Neutrophil (primary cell): ENCODE results near the gene AATK.
"Not testable (repeated sequence)": the region's sequence is repeated elsewhere in the genome, so short reads cannot be mapped to it uniquely, and the experiment has no call there.

Experiments used
- H3K27ac ChIP-seq: fragments of 200-600 bp; sonication (generic); 2 replicates; pipeline ENCODE4 v1.5.1; 2016; ENCODE audit warnings: mild to moderate bottlenecking, moderate library complexity
- H3K27me3 ChIP-seq: fragments of 200-600 bp; sonication (generic); 2 replicates; pipeline ENCODE4 v1.6.0; 2016; ENCODE audit warnings: mild to moderate bottlenecking
- H3K36me3 ChIP-seq: fragments of 200-600 bp; sonication (generic); 2 replicates; pipeline ENCODE4 v1.5.1; 2017
- H3K4me1 ChIP-seq, 2 experiments: fragments of 200-600 bp in 1 of 2; sonication (generic) in 1 of 2; 1 replicate in 1 of 2; 2 replicates in 1 of 2; pipeline versions ENCODE4 v1.5.1 to v1.6.1; 2013 to 2016; ENCODE audit warnings: low read depth in 1 of 2, low read length in 1 of 2, mild to moderate bottlenecking in 1 of 2, moderate library complexity in 1 of 2; ENCODE audit not compliant: control insufficient read depth in 1 of 2, insufficient read depth in 1 of 2
- H3K4me3 ChIP-seq, 2 experiments: fragments of 200-600 bp in 1 of 2; sonication (generic) in 1 of 2; 1 replicate in 1 of 2; 2 replicates in 1 of 2; pipeline ENCODE4 v1.5.1; 2013 to 2016; ENCODE audit warnings: low read depth in 1 of 2, low read length in 1 of 2, mild to moderate bottlenecking in 1 of 2, moderate library complexity in 1 of 2
- H3K9me3 ChIP-seq: fragments of 200-600 bp; sonication (generic); 2 replicates; pipeline ENCODE4 v1.5.1; 2016
- TF ChIP-seq, protein P1 (sequence below): fragments of 200-600 bp; sonication (generic); IDR thresholded peaks from 2 replicates; pipeline ENCODE4 v1.5.1; 2016; ENCODE audit warnings: antibody characterized with exemption

AATK gene

DNA sequence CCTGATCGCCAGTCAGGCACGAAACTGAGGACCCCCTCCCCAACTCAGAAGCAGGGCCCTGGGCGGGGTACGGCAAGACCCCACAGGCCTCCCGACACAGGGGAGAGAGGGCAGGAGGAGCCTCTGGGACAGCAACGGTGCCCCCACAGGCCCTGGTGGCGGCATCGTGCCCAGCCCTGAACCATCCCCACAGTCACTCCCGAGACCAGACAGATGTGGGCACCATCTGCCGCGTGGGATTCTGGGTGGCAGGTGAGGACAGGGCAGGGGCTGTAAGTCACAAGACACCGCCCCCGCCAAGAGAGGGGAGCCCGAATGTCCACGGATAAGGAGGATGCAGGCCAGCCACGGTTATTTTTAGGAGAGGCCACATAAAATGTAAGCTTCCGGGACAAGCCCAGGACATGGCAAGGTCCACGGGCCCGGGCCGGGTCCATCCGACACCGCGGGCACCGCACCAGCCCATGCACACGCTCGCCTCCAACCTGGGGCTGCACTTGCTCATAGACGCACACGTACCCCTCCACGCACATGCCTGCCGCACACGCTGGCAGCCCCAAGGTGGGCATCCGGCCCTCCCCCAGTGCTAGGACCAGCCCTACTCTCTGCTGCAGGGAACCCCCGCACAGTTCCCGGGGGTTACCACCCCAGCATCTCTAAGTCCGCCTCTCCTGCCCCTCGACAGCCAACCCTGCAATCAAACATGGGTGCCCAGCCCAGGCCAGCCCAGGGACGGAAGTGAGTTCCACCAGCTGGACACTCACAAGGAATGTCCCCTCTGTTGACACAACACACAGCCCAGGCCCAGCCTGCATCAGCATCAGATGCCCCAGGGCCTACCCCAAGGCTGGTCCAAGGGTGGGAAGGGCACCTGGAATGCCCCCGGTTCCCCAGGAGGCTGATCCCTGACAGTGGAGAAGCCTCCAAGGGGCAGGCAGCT is 8.9 kb downstream of the AATK start:
- no peak overlapping the region for H3K4me3 ChIP-seq
- peaks cover 55 to 75% of the 10 kb centered on the region in 2 experiments for H3K4me1 ChIP-seq
- no peaks in the 10 kb centered on the region for H3K27me3 ChIP-seq
- TF ChIP-seq, protein P1, sequence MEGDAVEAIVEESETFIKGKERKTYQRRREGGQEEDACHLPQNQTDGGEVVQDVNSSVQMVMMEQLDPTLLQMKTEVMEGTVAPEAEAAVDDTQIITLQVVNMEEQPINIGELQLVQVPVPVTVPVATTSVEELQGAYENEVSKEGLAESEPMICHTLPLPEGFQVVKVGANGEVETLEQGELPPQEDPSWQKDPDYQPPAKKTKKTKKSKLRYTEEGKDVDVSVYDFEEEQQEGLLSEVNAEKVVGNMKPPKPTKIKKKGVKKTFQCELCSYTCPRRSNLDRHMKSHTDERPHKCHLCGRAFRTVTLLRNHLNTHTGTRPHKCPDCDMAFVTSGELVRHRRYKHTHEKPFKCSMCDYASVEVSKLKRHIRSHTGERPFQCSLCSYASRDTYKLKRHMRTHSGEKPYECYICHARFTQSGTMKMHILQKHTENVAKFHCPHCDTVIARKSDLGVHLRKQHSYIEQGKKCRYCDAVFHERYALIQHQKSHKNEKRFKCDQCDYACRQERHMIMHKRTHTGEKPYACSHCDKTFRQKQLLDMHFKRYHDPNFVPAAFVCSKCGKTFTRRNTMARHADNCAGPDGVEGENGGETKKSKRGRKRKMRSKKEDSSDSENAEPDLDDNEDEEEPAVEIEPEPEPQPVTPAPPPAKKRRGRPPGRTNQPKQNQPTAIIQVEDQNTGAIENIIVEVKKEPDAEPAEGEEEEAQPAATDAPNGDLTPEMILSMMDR, result no peak
- H3K36me3 ChIP-seq, result peaks cover 14% of the 10 kb centered on the region
- H3K27ac ChIP-seq, result peak overlapping the region; percentile 96
- no peaks in the 10 kb centered on the region for H3K9me3 ChIP-seq

DNA sequence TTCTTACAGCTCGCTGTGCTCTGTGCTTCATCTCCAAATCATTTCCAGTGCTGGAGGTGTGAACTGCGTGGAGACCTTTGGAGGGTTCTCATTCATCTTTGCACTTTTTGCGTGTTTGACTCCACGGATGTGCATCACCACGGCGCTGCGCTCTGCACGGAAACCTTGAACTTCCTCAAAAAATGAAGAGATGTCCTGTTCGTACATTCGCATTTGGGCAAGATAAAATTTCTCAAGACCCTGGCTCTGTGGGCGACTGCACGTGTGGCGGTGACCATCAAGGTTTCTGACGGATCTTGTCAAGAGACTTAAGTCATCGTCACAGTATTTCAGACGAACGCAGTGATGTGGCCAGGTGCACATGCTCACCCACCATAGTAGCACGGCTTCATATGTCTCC is 11.1 kb downstream of the AATK start:
- Histone ChIP-seq H3K4me3 (no peak overlapping the region), H3K4me1 (peaks cover 66 to 73% of the 10 kb centered on the region in 2 experiments), H3K9me3 (no peaks in the 10 kb centered on the region), H3K27me3 (no peaks in the 10 kb centered on the region), H3K36me3 (peaks cover 14% of the 10 kb centered on the region), H3K27ac (peak overlapping the region; percentile 96)
- TF ChIP-seq, protein P1, result no peak

DNA sequence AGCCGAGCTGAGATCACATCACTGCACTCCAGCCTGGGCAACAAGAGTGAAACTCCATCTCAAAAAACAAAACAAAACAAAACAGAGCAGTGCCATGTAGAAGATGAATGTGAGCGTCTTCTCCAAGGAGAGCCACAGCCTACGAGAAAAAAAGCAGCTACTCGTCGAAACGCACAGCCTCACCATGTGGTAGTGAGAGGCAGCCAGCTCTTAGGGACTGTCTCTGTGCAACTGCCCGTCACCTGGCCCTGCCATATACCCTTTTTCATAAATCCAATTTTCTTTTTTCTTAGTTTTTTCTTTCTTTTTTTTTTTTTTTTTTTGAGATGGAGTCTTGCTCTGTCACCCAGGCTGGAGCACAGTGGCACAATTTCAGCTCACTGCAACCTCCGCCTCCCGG is 12.0 kb downstream of the AATK start:
- H3K27ac ChIP-seq, result peak overlapping the region; percentile 96
- H3K4me1 ChIP-seq, result peaks cover 67 to 79% of the 10 kb centered on the region in 2 experiments
- not testable (repeated sequence) for H3K9me3 ChIP-seq, H3K4me3 ChIP-seq, H3K27me3 ChIP-seq
- H3K36me3 ChIP-seq, result peaks cover 14% of the 10 kb centered on the region

DNA sequence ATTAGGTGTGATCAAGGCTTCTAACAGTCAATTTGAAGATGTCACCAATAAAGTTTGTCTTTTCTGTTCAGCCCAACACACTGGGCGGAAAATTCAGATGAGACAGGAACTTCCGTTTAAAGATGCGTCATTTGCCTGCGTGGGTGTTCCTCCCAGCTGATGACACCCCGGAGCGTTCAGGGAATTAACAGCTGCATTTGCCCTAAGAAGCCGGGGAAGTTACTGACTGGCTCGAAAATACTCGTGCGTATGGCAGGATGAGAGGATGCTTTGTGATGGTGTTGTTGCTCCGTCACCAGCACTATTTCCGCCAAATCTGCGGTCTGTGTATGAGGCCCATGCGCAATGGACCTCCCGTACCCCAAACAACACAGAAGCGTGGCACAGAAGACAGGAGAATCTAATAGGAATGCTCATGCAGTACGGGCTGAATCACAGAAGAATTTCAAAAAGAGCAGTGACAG is 12.6 kb downstream of the AATK start:
- Histone ChIP-seq H3K27ac (peak overlapping the region; percentile 96), H3K27me3 (no peaks in the 10 kb centered on the region), H3K4me3 (no peak overlapping the region), H3K36me3 (peaks cover 13% of the 10 kb centered on the region), H3K9me3 (no peaks in the 10 kb centered on the region), H3K4me1 (peaks cover 67 to 79% of the 10 kb centered on the region in 2 experiments)
- TF ChIP-seq, protein P1, result no peak

DNA sequence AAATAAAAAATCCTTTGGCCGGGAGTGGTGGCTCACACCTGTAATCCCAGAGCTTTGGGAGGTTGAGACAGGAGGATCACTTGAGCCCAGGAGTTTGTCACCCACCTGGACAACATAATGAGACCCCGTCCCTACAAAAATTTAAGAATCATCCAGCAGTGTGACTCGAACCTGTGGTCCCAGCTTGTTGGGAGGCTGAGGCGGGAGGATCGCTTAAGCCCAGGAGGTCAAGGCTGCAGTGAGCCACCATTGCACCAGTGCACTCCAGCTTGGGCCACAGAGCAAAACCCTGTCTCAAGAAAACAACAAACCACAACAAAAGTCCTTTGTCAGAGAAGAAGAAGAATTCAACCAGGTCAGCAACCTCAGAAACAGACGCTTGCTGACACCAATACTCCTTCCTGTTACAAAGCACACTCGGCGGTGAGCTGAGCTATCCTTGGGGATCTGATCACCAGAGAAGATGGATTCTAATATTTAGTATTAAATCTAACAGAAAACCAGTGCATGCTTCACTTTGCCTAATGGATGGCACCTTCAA is 13.7 kb downstream of the AATK start:
- Histone ChIP-seq H3K27ac (peak overlapping the region; percentile 96), H3K9me3 (no peaks in the 10 kb centered on the region), H3K36me3 (peaks cover 10% of the 10 kb centered on the region), H3K4me3 (peak overlapping the region; percentile 75 to 84), H3K4me1 (peaks cover 69 to 79% of the 10 kb centered on the region in 2 experiments), H3K27me3 (no peaks in the 10 kb centered on the region)
- TF ChIP-seq, protein P1, result no peak

DNA sequence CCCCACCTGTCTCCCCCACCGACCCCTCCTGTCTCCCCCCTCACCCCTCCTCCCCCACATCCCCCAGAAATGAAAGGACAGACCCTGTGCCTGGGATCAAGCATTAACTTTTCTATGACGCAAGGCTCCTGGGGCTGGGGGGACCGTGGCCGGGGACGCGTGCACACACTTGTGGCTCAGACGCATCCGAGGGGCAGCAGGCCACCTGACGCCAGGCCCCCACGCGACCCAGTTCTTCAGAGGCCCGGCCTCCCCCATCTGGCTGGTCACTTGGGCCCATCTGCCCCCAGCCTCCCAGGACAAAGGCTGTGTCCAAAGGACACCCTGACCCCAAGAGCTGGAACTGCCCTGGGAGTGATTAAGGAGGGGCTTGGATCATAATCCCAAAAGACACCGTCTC is 14.7 kb downstream of the AATK start:
- H3K4me1 ChIP-seq, result peaks cover 79 to 81% of the 10 kb centered on the region in 2 experiments
- H3K4me3 ChIP-seq, result peak overlapping the region; percentile 75 to 84
- H3K27me3 ChIP-seq, result no peaks in the 10 kb centered on the region
- TF ChIP-seq, protein P1, result no peak
- H3K9me3 ChIP-seq, result no peaks in the 10 kb centered on the region
- H3K36me3 ChIP-seq, result peaks cover 11% of the 10 kb centered on the region
- peak overlapping the region; percentile 96 for H3K27ac ChIP-seq
